Measurements from ENCODE around the gene BIN2. TPM values are rescaled to one million over a fixed set of nuclear protein-coding genes. Genes with fewer than 3 reads are reported as not detected.
"Not testable (repeated sequence)": the region's sequence is repeated elsewhere in the genome, so short reads cannot be mapped to it uniquely, and the experiment has no call there.

Gene BIN2
- total RNA-seq, 1 experiment from 2014 or later: not detected

DNA sequence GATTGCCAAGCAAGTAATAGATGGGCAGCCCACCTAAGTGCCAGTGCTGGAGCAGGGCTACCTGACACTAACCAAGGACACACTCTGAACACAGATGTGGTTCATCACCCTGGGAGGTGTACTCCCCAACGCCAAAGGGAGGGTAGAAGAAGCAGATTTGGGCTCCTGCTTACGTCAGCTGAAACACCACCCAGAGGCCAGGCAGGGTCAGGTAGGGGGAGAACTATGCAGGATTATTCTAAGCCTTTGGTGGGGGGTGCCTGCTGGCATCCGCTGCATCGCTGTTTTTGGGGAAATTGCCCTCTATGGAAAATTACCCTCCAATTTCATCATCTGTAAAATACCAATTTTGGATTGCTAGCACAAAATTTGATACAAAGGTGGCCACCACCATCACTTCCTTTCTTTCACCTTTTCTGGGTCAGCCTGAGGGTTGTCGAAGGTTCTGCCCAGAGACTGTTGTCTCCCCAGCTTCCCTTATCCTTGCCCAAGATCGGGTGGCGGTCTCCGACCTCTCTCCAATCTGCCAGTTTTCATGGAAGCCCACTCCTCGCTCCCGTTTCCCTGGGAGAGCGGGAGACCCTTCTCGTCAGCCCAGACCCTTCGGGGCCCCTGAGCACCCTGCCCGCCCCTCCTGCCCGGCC is 535 bp downstream of the BIN2 start:
- in situ Hi-C loops (cut with HindIII; ENCODE audit: low pct_unique_long_range_greater_than_20kb, low sequenced_read_pairs): no loop called here
- DNase-seq (ENCODE audit: low read depth): no peak

DNA sequence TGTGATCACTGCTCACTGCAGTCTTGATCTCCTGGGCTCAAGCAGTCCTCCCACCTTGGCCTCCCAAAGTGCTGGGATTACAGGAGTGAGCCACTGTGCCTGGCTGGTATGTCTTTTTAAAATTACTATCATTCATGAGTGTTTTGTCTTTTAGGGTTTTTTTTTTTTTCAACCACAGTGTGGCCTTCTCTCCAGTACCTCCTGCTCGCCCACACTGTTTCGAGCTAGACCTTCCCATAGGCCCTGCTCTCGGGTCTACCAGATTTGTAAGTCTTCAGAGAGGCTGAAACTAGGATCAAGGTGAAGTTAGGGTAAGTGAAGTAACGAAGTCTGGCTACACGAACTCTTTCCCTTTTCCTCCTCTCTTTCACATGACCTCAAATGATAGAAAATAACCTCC is 1.5 kb downstream of the BIN2 start:
- in situ Hi-C loops (cut with HindIII; ENCODE audit: low pct_unique_long_range_greater_than_20kb, low sequenced_read_pairs): no loop called here
- DNase-seq (ENCODE audit: low read depth): no peak

DNA sequence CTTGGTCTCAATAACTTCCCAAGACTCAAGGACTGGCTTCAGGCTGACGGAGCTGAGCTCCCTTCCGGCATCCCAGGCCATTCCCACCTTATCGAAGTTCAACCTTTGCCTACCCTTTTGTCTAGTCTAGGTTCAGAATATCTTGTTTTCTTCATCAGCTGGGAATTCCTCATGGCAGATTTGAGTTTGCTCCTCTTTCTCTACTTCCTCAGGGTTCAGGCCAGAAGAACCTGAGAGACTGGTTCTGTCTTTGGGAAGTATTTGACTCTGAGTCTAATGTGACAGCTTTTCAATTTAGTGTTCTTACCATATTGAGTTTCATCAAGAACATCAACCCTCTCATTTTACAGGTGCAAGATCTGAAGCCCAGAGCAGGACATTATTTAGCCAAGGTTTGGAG is 2.1 kb downstream of the BIN2 start:
- no peak for DNase-seq (ENCODE audit: low read depth)
- in situ Hi-C loops (cut with HindIII; ENCODE audit: low pct_unique_long_range_greater_than_20kb, low sequenced_read_pairs): no loop called here

DNA sequence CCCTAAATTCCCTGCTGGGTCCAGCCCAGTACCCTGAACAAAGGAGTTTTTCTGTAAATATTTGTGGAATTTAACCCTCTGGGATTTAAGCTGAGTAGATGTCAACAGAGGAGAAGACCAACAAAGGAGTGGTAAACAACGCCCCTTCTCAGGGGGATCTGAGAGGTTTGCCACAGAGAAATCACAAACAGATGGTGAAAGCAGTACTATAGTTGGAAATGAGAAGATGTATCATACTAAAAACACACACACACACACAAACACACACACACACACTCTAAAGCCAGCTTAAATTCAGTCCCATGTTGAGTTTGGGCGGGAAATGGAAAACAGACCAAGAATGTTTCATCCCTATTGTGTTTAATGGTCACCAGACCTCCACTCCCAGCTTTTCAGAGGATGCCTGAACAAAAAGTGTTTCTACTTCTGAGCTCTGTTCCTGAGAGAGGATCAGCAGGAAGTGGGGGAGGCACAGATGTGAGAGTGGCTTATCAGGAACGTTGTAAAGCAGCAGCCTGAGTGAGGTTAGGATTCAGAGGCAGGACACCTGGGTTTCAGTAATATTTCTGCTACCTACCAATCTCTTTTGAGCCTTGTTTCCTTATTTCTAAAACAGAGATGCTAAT is 3.2 kb downstream of the BIN2 start:
- in situ Hi-C loops (cut with HindIII; ENCODE audit: low pct_unique_long_range_greater_than_20kb, low sequenced_read_pairs): no loop called here

DNA sequence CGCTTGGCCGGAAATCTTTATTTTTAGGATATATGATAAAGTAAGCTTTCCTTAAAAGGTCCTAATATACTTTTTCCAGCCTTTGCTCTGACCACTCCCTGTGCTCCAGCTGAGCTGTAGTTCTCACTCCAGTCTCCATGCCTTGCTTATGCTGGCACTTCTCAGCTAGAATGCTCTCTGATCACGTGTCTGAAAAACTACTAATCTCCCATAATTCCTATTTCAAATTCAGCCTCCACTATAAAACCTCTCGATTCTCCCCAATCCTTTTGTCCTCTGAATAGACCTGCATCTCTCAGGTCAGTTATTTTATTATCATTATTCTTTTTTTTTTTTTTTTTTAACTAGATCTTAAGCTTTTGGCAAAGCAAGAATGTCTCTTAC is 3.7 kb downstream of the BIN2 start:
- DNase-seq (ENCODE audit: low read depth): no peak
- in situ Hi-C loops (cut with HindIII; ENCODE audit: low pct_unique_long_range_greater_than_20kb, low sequenced_read_pairs): no loop called here

More for the DNA sequence above, 3.2 kb downstream of the BIN2 start:
- no peak for DNase-seq (ENCODE audit: low read depth)

DNA sequence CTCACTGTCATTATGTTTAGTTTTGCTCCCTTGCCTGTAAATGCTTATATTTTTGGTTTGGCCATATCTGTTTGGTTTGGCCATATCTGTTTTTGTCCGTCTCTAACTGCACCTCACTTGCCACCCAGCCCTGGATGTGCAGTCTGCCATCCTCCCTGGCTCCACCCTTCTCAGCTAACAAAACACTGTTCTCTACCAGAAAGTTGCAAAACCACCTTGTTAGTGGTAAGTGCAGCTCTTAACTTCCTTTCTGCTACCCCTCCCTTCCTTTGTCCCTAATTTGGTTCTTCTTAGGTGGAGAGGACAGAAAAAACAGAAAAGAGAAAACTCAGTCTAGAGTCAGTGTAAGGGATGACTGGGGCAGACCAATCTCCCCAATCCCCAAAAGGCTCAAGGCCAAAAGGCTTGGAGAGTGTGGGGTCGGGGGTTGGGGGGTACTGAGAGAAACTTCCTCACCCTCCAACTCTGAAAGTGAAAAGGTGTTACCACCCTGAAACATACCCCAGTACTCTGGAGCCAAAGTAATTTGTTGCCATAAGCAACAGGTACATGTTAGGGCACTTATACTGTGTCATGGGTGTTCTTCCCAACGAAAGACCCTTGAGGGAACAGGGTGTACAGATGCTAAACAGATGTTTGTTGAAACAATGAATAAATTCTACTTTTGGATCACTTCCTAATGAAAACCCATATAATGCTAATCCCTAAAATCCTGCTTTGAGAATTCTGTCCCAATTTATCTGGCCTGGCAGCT is 5.0 kb downstream of the BIN2 start:
- no peak for DNase-seq (ENCODE audit: low read depth)
- in situ Hi-C loops (cut with HindIII; ENCODE audit: low pct_unique_long_range_greater_than_20kb, low sequenced_read_pairs): no loop called here

DNA sequence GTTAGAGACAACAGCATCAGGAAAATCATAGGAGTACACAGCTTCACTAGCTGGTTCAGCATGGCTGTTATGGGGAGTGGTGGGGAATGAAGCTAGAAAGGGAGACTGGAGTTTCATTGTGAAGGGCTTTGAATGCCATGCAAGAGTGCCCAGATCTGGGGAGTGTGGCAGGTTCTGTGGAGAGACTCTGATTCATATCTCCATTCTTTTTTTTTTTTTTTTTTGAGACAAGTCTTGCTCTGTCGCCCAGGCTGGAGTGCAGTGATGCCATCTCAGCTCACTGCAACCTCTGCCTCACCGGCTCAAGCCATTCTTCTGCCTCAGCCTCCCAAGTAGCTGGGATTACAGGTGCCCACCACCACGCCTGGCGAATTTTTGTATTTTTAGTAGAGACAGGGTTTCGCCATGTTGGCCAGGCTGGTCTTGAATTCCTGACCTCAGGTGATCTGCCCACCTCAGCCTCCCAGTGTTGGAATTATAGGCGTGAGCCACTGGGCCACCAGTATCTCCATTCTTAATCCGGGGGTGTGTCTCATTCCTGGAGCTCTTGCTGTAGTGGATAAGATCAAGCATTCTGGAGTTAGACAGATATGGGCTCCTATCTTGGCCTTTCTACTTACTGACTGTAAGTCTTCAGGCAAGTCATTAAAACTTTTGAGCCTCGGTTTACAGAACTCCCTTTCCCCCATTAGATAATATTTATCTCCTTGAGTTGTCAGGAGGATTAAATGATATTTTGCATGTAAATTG is 5.7 kb downstream of the BIN2 start:
- peak; percentile 32 for DNase-seq (ENCODE audit: low read depth)

DNA sequence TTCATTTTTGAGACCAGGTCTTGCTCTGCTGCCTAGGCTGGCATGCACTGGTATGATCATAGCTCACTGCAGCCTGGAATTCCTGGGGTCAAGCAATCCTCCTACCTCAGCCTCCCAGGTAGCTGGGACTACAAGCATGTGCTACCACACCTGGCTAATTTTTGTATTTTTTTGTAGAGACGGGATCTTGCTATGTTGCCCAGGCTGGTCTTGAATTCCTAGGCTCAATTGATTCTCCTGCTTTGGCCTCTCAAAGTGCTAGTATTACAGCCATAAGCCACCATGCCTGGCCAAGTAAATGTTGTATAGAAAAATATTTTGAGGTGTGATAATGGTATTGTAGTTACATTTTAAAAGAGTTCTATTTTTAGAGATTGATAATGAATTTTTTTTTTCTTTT is 12.6 kb downstream of the BIN2 start:
- in situ Hi-C loops (cut with HindIII; ENCODE audit: low pct_unique_long_range_greater_than_20kb, low sequenced_read_pairs): no loop called here

More for the DNA sequence above, 5.7 kb downstream of the BIN2 start:
- in situ Hi-C loops (cut with HindIII; ENCODE audit: low pct_unique_long_range_greater_than_20kb, low sequenced_read_pairs): not testable (repeated sequence)

DNA sequence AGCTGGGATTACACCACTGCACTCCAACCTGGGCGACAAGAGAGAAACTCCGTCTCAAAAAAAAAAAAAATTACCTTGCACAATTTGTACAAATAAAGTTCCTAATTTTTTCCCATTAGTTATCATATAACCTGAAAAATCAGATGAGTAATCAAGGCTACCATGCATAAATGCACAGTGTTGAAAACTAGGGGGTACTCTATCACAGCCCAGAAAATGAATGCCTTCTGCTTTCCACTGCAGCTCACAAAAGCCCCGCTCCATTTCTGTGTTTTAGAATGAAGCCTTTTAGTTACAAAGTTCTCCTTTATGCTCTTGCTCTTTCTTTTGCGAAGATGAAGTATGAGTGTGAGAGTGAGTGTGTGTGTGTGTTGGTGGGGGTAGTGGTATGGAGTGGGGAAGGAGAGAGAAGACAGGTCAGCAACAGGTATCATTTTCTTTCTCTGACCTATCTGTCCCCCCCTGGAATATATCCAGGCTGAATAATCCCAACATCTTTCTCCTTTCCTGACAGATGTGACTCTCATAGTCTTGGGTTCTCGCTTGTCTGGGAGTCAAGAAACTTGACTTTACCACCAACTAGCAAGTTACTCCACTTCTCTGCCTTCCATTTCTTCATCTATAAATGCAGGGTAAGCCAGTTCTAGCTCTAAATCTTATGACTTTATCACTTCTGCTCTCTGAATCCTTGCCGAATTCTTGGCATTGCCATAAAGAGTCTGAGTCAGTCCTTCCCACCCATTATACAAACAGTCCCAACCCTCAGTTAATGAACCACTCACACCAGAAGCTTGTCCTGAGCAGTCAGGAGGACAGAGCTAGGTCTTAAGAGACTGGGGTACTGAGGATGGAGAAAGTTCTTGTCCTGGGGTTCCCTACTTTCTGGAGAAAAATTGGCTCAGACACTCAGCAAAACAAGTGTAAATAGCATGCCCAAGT is 16.1 kb downstream of the BIN2 start:
- DNase-seq (ENCODE audit: low read depth): peak; percentile 83
- in situ Hi-C loops (cut with HindIII; ENCODE audit: low pct_unique_long_range_greater_than_20kb, low sequenced_read_pairs): no loop called here

More for the DNA sequence above, 12.6 kb downstream of the BIN2 start:
- DNase-seq (ENCODE audit: low read depth): no peak

DNA sequence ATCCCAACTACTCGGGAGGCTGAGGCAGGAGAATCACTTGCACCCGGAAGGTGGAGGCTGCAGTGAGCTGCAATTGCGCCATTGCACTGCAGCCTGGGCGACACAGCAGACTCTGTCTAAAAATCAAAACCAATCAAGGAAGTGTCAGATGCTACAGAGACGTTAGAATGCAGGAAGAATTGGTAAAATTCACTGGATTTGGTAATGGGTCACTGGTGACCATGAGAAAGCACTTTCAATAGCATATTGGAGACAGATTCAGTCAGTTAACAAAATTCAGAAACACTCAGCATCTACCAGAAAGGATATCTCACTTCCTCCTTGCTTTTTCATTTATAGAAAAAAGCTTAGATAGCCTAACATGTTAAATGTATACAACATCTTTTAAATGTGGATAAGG is 17.5 kb downstream of the BIN2 start:
- in situ Hi-C loops (cut with HindIII; ENCODE audit: low pct_unique_long_range_greater_than_20kb, low sequenced_read_pairs): no loop called here
- no peak for DNase-seq (ENCODE audit: low read depth)

DNA sequence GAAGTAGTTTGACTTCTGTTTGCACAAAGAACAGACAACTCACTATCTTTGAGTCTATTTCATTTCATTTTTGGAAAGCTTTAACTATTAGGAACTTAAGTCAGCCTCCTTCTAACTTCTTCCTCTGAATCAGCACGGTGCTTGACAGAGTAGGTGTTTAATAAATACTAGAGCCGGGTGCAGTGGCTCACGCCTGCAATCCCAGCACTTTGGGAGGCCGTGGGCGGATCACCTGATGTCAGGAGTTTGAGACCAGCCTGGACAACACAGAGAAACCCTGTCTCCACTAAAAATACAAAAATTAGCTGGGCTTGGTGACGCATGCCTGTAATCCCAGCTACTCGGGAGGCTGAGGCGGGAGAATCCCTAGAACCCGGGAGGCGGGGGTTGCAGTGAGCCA is 23.2 kb downstream of the BIN2 start:
- DNase-seq (ENCODE audit: low read depth); in situ Hi-C loops (cut with HindIII; ENCODE audit: low pct_unique_long_range_greater_than_20kb, low sequenced_read_pairs): not testable (repeated sequence)

DNA sequence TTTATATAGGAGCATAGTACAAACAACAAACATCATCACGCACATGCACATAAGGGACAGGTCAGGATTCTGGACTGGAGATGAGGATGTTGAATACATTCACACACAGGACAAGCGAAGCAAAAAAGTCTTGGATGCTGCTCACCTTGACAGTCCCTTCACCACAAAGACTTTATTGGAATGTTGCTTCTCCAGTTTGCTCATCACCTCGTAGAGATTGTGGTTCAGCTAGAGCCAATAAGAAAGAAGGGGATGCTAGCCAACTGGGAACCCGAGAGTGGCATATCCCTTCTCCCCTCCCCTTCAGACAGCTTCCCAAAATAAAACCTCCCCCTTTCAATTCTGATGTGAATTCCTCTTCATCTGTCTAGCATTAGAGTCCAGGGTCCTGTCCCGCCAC is 28.3 kb downstream of the BIN2 start:
- in situ Hi-C loops (cut with HindIII; ENCODE audit: low pct_unique_long_range_greater_than_20kb, low sequenced_read_pairs): no loop called here
- no peak for DNase-seq (ENCODE audit: low read depth)

DNA sequence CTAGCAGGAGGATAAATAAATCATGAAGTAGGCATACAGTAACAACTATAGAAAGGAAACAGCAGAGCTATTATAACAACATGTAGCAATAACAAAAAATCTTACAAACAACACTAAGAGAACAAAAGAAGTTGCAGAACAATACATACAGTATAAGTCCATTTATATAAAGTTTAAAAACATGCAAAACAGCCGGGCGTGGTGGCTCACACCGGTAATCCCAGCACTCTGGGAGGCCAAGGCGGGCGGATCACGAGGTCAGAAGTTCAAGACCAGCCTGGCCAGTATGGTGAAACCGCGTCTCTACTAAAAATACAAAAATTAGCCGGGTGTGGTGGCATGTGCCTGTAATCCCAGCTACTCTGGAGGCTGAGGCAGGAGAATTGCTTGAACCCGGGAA is 29.9 kb downstream of the BIN2 start:
- in situ Hi-C loops (cut with HindIII; ENCODE audit: low pct_unique_long_range_greater_than_20kb, low sequenced_read_pairs): not testable (repeated sequence)

DNA sequence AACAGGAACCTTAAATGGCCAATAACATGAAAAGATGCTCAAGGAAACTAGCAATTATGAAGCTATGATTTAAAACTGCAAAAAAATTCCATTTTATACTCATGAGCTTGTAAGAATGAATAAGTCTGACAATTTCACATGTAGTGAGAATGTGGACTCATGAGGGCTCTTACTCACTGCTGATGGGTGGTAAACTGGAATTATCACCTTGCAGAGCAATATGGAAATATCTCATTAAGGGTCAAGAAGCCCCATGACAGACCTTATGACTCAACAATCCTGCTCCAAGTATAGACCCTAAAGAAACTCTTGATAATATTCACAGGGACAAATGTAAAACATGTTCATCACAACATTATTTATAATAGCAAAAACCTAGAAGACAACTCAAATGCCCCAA is 30.3 kb downstream of the BIN2 start:
- in situ Hi-C loops (cut with HindIII; ENCODE audit: low pct_unique_long_range_greater_than_20kb, low sequenced_read_pairs): no loop called here
- no peak for DNase-seq (ENCODE audit: low read depth)

More for the DNA sequence above, 29.9 kb downstream of the BIN2 start:
- DNase-seq (ENCODE audit: low read depth): not testable (repeated sequence)

DNA sequence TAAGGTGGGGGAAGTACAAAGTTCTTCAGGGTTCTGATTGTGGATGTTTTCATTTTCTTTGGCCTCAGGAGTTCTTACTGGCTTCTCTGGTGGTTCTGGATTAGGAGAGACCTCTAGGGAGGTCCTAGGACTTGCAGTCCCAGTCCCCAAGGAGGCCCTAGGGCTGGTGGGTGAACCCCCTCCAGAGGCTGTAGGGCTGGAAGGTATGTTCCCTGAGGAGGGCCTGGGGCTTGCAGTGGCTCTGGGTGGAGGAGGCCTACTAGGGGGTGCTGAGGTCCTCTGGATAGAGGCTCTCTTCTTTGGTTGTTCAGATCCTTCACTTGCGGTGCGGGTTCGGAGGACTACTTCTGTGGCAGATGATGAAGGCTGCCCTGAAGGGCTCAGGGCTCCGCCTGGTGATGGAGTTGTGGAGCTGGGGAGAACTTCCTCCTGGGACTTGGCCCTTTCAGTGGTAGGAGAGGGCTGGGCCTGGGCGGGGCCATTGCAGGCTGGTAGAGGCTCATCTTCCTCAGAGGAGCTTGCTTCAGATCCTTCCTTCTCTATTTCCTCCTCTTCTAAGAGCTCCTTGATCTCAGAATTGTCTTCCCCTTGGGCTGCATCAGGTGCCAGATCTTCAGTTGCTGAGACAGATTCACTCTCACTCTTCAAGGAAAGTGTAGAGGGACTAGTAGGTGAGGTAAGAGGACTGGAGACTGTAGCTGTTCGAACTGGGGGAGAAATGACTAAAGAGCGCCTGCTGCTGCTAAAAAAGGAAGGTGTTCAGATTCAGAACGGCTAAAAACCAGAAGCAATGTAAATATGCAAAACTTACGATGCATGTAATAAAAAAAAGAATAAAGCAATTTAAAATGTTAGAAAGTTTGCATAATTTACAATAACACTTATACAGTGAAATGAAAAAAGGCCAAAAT is 32.1 kb downstream of the BIN2 start:
- DNase-seq (ENCODE audit: low read depth); in situ Hi-C loops (cut with HindIII; ENCODE audit: low pct_unique_long_range_greater_than_20kb, low sequenced_read_pairs): not testable (repeated sequence)

DNA sequence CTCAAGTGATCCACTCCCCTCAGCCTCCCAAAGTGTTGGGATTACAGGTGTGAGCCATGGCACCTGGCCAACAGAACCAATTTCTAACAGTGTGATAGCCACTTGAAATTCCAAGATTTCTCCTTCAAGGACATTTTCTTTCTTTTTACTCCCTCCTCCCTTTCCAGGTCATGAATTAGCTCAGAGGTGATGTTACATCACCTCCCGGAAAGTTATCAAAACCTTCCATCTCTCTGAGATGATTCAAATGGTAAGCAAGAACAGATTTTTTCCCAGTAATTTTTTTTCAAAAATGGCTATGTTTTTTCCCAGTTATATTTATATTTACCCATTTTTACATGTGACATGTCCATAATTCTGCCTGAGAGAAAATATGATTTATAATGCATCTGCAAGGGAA is 38.1 kb downstream of the BIN2 start:
- in situ Hi-C loops (cut with HindIII; ENCODE audit: low pct_unique_long_range_greater_than_20kb, low sequenced_read_pairs): no loop called here
- no peak for DNase-seq (ENCODE audit: low read depth)
